Breast epithelium (tissue), 3 donors: Measurements from ENCODE around the gene ZNRF3.

ENCODE experiments used
- CTCF ChIP-seq, 3 donors: fragments of 450-650 bp; IDR thresholded peaks; one replicate each; pipeline ENCODE4 v1.5.1; 2016 to 2017; ENCODE audit warnings: antibody characterized with exemption in 3 of 3, mild to moderate bottlenecking in 3 of 3, moderate library complexity in 3 of 3
- POLR2A ChIP-seq: fragments of 450-650 bp; IDR thresholded peaks from one replicate; pipeline ENCODE4 v1.6.1; 2016; ENCODE audit warnings: antibody characterized with exemption, mild to moderate bottlenecking, moderate library complexity
- POLR2AphosphoS5 ChIP-seq, 3 donors: sonication (generic); formaldehyde crosslinking; IDR thresholded peaks; one replicate each; pipeline ENCODE4 v1.6.1; 2017; ENCODE audit warnings: antibody characterized with exemption in 3 of 3

- TF ChIP-seq CTCF (IDR thresholded peaks at IDR 0.05) (no peak), POLR2A (no peak), POLR2AphosphoS5 (IDR thresholded peaks at IDR 0.05) (no peak)
Observed at GRCh38 chr22:28994522-28994921, 111.2 kb downstream of the ZNRF3 start.
